Neural progenitor cell (in vitro differentiated cells): Measurements from ENCODE around the gene FBN2.

ENCODE experiments used
- CTCF ChIP-seq: fragments of 200-600 bp; sonication (generic); IDR thresholded peaks from 2 replicates; pipeline ENCODE4 v1.5.1; 2017; ENCODE audit warnings: antibody characterized with exemption, mild to moderate bottlenecking
- EZH2 ChIP-seq: fragments of 200-600 bp; sonication (generic); IDR thresholded peaks from 2 replicates; pipeline ENCODE4 v1.6.1; 2017; ENCODE audit warnings: antibody characterized with exemption, mild to moderate bottlenecking, moderate library complexity
- EZH2phosphoT487 ChIP-seq: fragments of 200-600 bp; sonication (generic); IDR thresholded peaks from 2 replicates; pipeline ENCODE4 v1.6.1; 2017; ENCODE audit warnings: antibody characterized with exemption

- TF ChIP-seq EZH2, result no peak
- TF ChIP-seq CTCF, result no peak
- no peak for TF ChIP-seq EZH2phosphoT487
These were observed 179.2 kb downstream of the FBN2 start for GRCh38 chr5:128358826-128359225.
